Gastrocnemius medialis (tissue), 4 donors: ENCODE results near the gene EFEMP2. TPM values are rescaled to one million over a fixed set of nuclear protein-coding genes. Genes with fewer than 3 reads are reported as not detected.

Experiments used
- ATAC-seq, 2 donors: fragments of 150-250 bp; one replicate each; pipeline ENCODE4 v1.9.1; 2016
- DNase-seq, 2 donors: peaks; one replicate each; pipeline ENCODE4 v3.0.0-alpha.2; 2019
- H3K27ac ChIP-seq, 4 donors: fragments of 200-600 bp; sonication (generic); 1 replicate in 1 of 4; 2 replicates in 3 of 4; pipeline ENCODE4 v1.5.1; 2016 to 2018; ENCODE audit warnings: mild to moderate bottlenecking in 2 of 4, moderate library complexity in 1 of 4
- H3K27me3 ChIP-seq, 3 donors: fragments of 200-600 bp; sonication (generic) in 2 of 3; 1 replicate in 1 of 3; 2 replicates in 2 of 3; pipeline versions ENCODE4 v1.5.1 to v1.6.0; 2016 to 2019; ENCODE audit warnings: mild to moderate bottlenecking in 1 of 3, moderate library complexity in 1 of 3
- H3K36me3 ChIP-seq, 2 donors: fragments of 200-600 bp; sonication (generic) in 1 of 2; one replicate each; pipeline ENCODE4 v1.5.1; 2017 to 2018
- H3K4me1 ChIP-seq, 2 donors: fragments of 200-600 bp; sonication (generic) in 1 of 2; one replicate each; pipeline ENCODE4 v1.5.1; 2016 to 2017; ENCODE audit warnings: mild to moderate bottlenecking in 2 of 2
- H3K4me3 ChIP-seq, 4 donors: fragments of 200-600 bp; sonication (generic) in 3 of 4; 1 replicate in 1 of 4; 2 replicates in 3 of 4; pipeline ENCODE4 v1.5.1; 2016 to 2019; ENCODE audit warnings: mild to moderate bottlenecking in 2 of 4
- H3K9me3 ChIP-seq, 3 donors: fragments of 200-600 bp; sonication (generic) in 2 of 3; 1 replicate in 1 of 3; 2 replicates in 2 of 3; pipeline ENCODE4 v1.5.1; 2016 to 2019
- POLR2A ChIP-seq, 2 donors: fragments of 450-650 bp; IDR thresholded peaks; one replicate each; pipeline ENCODE4 v1.6.1; 2017; ENCODE audit warnings: antibody characterized with exemption in 2 of 2, mild to moderate bottlenecking in 2 of 2, moderate library complexity in 2 of 2
- in situ Hi-C, 4 donors: fragments of 200-750 bp; cut with MboI; loops; one replicate each; pipeline versions ENCODE4 v1.15.0 to v1.8.0; 2017; ENCODE audit warnings: low sequenced_read_pairs in 4 of 4
- intact Hi-C: fragments of 100-400 bp; cut with DNase I; formaldehyde crosslinking; loops from one replicate; pipeline ENCODE4 v1.15.1; 2023; ENCODE audit warnings: low total_unique reads
- total RNA-seq, 4 donors: library from RNA; depleted of rRNA; stranded (reverse); fragments of >200 nt; gene quantifications; one replicate each; pipeline versions ENCODE4 v1.1.0 to v1.2.3, GENCODE V29; 2016
- TF ChIP-seq, protein P1 (sequence below), 5 experiments: fragments of 450-650 bp in 3 of 5; fragments of 200-600 bp in 2 of 5; sonication (generic) in 2 of 5; IDR thresholded peaks in 4 of 5; conservative IDR thresholded peaks in 1 of 5; 1 replicate in 4 of 5; 2 replicates in 1 of 5; pipeline ENCODE4 v1.5.1; 2016 to 2019; ENCODE audit warnings: antibody characterized with exemption in 5 of 5, mild to moderate bottlenecking in 3 of 5, moderate library complexity in 3 of 5

The EFEMP2 gene
- total RNA-seq, 4 donors from 2014 or later, result 20.6 to 24.1 (median 22.9) TPM

DNA sequence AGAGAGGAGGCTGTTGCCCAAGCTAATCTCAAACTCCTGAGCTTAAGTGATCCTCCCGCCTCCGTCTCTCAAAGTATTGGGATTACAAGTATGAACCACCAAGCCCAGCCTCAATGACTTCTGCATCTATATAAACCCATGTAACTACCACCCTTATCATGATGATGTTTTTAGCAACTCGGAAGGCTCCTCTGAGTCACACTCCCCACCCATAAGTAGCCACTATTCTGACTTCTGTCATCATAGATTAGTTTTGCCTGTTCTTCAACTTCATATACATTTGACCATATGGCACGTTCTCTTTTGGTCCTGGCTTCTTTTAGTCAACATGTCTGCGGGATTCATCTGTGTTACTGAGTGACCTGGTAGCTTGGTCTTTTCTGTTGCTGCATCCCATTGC, 34.0 kb upstream of the EFEMP2 start:
- ATAC-seq (no peak), DNase-seq (no peak)
- intact Hi-C loops, result no loop called here
- H3K4me1 ChIP-seq, result peaks cover 1 to 4% of the 10 kb centered on the region in 2 donors
- no peak overlapping the region for H3K27ac ChIP-seq
- no peak for TF ChIP-seq POLR2A (IDR thresholded peaks at IDR 0.05)
- TF ChIP-seq, protein P1, sequence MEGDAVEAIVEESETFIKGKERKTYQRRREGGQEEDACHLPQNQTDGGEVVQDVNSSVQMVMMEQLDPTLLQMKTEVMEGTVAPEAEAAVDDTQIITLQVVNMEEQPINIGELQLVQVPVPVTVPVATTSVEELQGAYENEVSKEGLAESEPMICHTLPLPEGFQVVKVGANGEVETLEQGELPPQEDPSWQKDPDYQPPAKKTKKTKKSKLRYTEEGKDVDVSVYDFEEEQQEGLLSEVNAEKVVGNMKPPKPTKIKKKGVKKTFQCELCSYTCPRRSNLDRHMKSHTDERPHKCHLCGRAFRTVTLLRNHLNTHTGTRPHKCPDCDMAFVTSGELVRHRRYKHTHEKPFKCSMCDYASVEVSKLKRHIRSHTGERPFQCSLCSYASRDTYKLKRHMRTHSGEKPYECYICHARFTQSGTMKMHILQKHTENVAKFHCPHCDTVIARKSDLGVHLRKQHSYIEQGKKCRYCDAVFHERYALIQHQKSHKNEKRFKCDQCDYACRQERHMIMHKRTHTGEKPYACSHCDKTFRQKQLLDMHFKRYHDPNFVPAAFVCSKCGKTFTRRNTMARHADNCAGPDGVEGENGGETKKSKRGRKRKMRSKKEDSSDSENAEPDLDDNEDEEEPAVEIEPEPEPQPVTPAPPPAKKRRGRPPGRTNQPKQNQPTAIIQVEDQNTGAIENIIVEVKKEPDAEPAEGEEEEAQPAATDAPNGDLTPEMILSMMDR (IDR thresholded peaks at IDR 0.05 in 4 of 5, conservative IDR thresholded peaks at IDR 0.05 in 1 of 5), result no peak
- no peaks in the 10 kb centered on the region for H3K9me3 ChIP-seq
- peaks cover 0 to 6% (median 3%) of the 10 kb centered on the region in 3 donors for H3K27me3 ChIP-seq
- H3K4me3 ChIP-seq, result no peak overlapping the region
- H3K36me3 ChIP-seq, result no peaks in the 10 kb centered on the region
- in situ Hi-C loops, result no loop called here

DNA sequence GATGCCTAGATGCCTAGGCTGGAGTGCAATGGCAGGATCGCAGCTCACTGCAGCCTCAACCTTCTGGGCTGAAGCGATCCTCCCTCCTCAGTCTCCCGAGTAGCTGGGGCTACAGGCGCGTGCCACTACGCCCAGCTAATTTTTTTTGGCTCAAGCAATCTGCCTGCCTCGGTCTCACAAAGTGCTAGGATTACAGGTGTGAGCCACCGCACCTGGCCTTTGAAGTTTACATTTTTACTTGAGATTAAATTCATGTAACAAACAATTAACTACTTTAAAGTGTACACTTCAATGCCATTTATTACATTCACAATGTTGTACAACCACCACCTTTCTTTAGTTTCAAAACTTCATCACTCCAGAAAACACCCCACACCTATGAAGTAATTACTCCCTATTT, 31.1 kb upstream of the EFEMP2 start:
- peaks cover 11 to 20% (median 12%) of the 10 kb centered on the region in 3 donors for H3K27me3 ChIP-seq
- intact Hi-C loops (no loop called here), in situ Hi-C loops (no loop called here)
- no peak overlapping the region for H3K27ac ChIP-seq
- H3K36me3 ChIP-seq, result no peaks in the 10 kb centered on the region
- TF ChIP-seq, protein P1 (IDR thresholded peaks at IDR 0.05 in 4 of 5, conservative IDR thresholded peaks at IDR 0.05 in 1 of 5), result no peak
- TF ChIP-seq POLR2A (IDR thresholded peaks at IDR 0.05), result no peak
- DNase-seq, result no peak
- no peak for ATAC-seq
- H3K9me3 ChIP-seq, result no peaks in the 10 kb centered on the region
- H3K4me3 ChIP-seq, result no peak overlapping the region
- H3K4me1 ChIP-seq, result peaks cover 0 to 10% of the 10 kb centered on the region in 2 donors

DNA sequence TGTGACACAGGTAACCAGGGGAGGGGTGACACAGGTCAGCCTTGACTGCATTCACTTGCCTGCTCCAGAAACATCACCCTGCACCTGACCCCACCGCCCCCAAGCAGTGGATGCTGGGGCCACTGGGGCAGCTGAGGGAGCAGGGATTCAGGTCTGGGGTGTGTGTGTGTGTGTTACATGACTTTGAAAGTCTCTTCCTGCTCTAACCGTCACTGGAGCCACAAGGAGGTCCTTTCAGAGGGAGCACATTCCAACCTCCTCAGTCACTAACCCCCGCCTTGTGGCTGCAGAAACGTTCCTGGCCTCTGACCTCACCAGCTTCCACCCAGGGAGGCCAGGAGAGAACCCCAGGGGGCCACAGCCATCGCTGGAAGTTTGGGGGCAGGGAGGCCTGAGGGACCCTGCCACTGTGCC, 30.5 kb upstream of the EFEMP2 start:
- TF ChIP-seq, protein P1 (IDR thresholded peaks at IDR 0.05 in 4 of 5, conservative IDR thresholded peaks at IDR 0.05 in 1 of 5), result no peak
- no peak for TF ChIP-seq POLR2A (IDR thresholded peaks at IDR 0.05)
- no peak overlapping the region for H3K4me3 ChIP-seq
- in situ Hi-C loops, result no loop called here
- no peak overlapping the region for H3K27ac ChIP-seq
- peaks cover 0 to 10% of the 10 kb centered on the region in 2 donors for H3K4me1 ChIP-seq
- H3K27me3 ChIP-seq, result peaks cover 12 to 26% (median 16%) of the 10 kb centered on the region in 3 donors
- H3K9me3 ChIP-seq, result no peaks in the 10 kb centered on the region
- intact Hi-C loops, result no loop called here
- DNase-seq, result no peak
- ATAC-seq, result no peak
- H3K36me3 ChIP-seq, result no peaks in the 10 kb centered on the region

DNA sequence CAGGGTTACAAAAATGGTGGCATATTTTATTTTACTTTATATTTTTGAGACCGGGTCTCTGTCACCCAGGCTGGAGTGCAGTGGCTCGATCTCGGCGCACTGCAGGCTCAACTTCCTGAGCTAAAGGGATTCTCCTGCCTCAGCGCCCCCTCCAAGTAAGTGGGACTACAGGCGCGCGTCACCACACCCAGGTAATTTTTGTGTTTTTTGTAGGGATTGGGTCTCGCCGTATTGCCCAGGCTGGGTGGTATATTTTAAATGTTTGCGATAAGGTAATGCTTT, 28.2 kb upstream of the EFEMP2 start:
- peak overlapping the region in 2 of 4 donors; percentile 21 to 63 for H3K27ac ChIP-seq
- peaks cover 0 to 10% of the 10 kb centered on the region in 2 donors for H3K4me1 ChIP-seq
- TF ChIP-seq POLR2A (IDR thresholded peaks at IDR 0.05), result no peak
- TF ChIP-seq, protein P1 (IDR thresholded peaks at IDR 0.05 in 4 of 5, conservative IDR thresholded peaks at IDR 0.05 in 1 of 5), result no peak
- intact Hi-C loops, result loop anchor here (2.0 kb wide), 1 partner anchor 14 kb away; no protein-coding TSS in a partner anchor
- H3K27me3 ChIP-seq, result peaks cover 12 to 26% (median 16%) of the 10 kb centered on the region in 3 donors
- peak overlapping the region; percentile 43 to 71 (median 64) for H3K4me3 ChIP-seq
- H3K9me3 ChIP-seq, result no peaks in the 10 kb centered on the region
- ATAC-seq (no peak), DNase-seq (no peak)
- in situ Hi-C loops, result no loop called here
- no peaks in the 10 kb centered on the region for H3K36me3 ChIP-seq
